Measurements from ENCODE around the gene PANK3.
A peak's percentile ranks its signal among the peaks of the same experiment; 100 is the strongest.
"Not testable (repeated sequence)": the region's sequence is repeated elsewhere in the genome, so short reads cannot be mapped to it uniquely, and the experiment has no call there.

Gene PANK3

GRCh38 chr5:168549554-168549953 is 29.6 kb downstream of the PANK3 start:
- DNase-seq = no peak

GRCh38 chr5:168537176-168537575 is 42.0 kb downstream of the PANK3 start:
- DNase-seq = no peak

GRCh38 chr5:168534351-168534750 is 44.8 kb downstream of the PANK3 start:
- not testable (repeated sequence) for DNase-seq

- no peak for DNase-seq
These were observed 46.9 kb downstream of the PANK3 start for GRCh38 chr5:168531987-168532864.

- DNase-seq = no peak
These were observed 48.0 kb downstream of the PANK3 start for GRCh38 chr5:168531191-168531590.

- DNase-seq = no peak
These were observed 48.5 kb downstream of the PANK3 start for GRCh38 chr5:168530621-168531150.

GRCh38 chr5:168529374-168530234 is 49.6 kb downstream of the PANK3 start:
- peak in 1 of 2 experiments; percentile 6 for DNase-seq

- peak; percentile 14 to 24 for DNase-seq
These were observed 50.4 kb downstream of the PANK3 start, which contains the start of gene FBLL1 for GRCh38 chr5:168528521-168529373. TSS of gene FBLL1 (plus strand) at chr5:168529305. CDS start at chr5:168529505, 200 bp downstream.

GRCh38 chr5:168527756-168528295 is 51.3 kb downstream of the PANK3 start:
- DNase-seq = no peak

GRCh38 chr5:168525856-168526255 is 53.3 kb downstream of the PANK3 start:
- no peak for DNase-seq

GRCh38 chr5:168513861-168514428 is 65.2 kb downstream of the PANK3 start:
- DNase-seq = no peak

GRCh38 chr5:168502563-168503237 is 76.5 kb downstream of the PANK3 start:
- no peak for DNase-seq
